Astrocyte of the cerebellum (primary cell): ENCODE results near the gene SH3BGRL3.

Source experiments
- DNase-seq: peaks from one replicate; pipeline ENCODE4 v3.0.0-alpha.2; 2011; ENCODE audit warnings: low read depth
- H3K4me3 ChIP-seq: 2 replicates; pipeline ENCODE4 v1.5.1; 2011; ENCODE audit warnings: mild to moderate bottlenecking, low read depth, low read length, moderate library complexity
- in situ Hi-C: cut with HindIII; loops from 2 replicates; pipeline ENCODE4 v1.10.0; 2017; ENCODE audit warnings: low sequenced_read_pairs
- TF ChIP-seq, protein P1 (sequence below): IDR thresholded peaks from 2 replicates; pipeline ENCODE4 v1.5.1; 2012; ENCODE audit warnings: low read length, low read depth, moderate library complexity, mild to moderate bottlenecking; ENCODE audit errors: missing control alignments

SH3BGRL3 gene

DNA sequence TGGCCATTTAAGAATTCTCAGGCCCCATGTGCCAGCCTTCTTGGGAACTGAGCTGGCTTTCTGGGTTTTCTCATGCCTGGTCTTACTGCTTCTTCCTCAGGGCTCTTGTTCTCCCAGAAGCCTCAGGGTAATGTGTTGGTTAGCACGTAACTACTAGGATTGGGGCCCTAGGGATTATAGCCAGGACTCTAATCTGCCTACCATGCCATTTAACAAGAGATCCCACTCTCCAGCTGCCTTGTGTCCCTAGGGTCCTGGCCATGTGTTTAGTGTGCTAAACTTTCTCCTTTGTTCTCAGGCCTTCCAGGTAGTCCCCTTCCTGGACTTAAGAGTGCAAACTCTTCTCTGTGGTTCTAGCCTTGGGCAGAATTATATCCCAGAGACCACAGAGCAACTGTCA, 2.2 kb upstream of the SH3BGRL3 start:
- H3K4me3 ChIP-seq = no peak overlapping the region
- TF ChIP-seq, protein P1, sequence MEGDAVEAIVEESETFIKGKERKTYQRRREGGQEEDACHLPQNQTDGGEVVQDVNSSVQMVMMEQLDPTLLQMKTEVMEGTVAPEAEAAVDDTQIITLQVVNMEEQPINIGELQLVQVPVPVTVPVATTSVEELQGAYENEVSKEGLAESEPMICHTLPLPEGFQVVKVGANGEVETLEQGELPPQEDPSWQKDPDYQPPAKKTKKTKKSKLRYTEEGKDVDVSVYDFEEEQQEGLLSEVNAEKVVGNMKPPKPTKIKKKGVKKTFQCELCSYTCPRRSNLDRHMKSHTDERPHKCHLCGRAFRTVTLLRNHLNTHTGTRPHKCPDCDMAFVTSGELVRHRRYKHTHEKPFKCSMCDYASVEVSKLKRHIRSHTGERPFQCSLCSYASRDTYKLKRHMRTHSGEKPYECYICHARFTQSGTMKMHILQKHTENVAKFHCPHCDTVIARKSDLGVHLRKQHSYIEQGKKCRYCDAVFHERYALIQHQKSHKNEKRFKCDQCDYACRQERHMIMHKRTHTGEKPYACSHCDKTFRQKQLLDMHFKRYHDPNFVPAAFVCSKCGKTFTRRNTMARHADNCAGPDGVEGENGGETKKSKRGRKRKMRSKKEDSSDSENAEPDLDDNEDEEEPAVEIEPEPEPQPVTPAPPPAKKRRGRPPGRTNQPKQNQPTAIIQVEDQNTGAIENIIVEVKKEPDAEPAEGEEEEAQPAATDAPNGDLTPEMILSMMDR = no peak
- in situ Hi-C loops = no loop called here
- DNase-seq = no peak

GRCh38 chr1:26278303-26278702, 1.6 kb upstream of the SH3BGRL3 start:
- no peak overlapping the region for H3K4me3 ChIP-seq
- TF ChIP-seq, protein P1 = no peak
- in situ Hi-C loops = no loop called here
- no peak for DNase-seq

DNA sequence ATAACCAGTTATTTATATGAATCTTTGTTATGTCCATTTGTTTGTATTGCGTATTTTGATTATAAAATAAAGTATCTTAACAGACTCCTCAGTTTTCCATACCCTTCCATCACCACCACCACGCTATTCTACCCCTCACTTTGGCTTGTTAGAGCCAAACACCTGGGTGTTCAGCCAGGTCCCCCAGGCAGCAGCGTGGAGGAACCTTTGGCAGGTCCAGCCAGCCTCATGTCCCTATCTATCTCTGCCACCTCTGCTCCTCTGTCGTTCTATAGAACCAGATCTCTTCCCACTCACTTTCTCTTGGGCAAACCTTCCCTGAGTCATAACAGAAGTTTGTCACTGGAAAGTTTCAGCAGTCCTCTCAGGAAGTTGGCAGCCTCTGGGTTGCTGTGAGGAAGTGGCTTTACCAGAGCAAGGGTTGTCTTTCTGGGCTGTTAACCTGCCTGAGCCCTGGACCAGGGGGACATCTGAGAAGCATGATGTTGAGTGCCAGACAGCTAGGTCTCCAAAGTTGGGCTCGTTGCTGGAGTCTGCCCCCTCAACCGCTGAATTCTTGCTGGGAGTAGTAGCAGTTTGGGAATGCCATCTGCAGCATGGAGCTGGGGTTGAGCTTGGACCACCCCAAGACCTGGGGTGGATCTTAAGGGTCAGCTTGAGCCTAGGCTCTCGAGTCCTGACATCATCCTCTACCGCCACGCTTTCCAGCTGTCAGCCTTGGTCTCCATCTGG, 996 bp upstream of the SH3BGRL3 start:
- H3K4me3 ChIP-seq = peak overlapping the region; percentile 81
- DNase-seq = no peak

GRCh38 chr1:26280333-26281042, 602 bp downstream of the SH3BGRL3 start:
- in situ Hi-C loops = no loop called here
- TF ChIP-seq, protein P1 = no peak
- DNase-seq = no peak
- peak overlapping the region; percentile 81 for H3K4me3 ChIP-seq

More for the DNA sequence above, 996 bp upstream of the SH3BGRL3 start:
- in situ Hi-C loops = no loop called here
- TF ChIP-seq, protein P1 = no peak

- peak overlapping the region; percentile 81 for H3K4me3 ChIP-seq
- in situ Hi-C loops = no loop called here
- TF ChIP-seq, protein P1 = no peak
- DNase-seq = no peak
These were observed 1.4 kb downstream of the SH3BGRL3 start for GRCh38 chr1:26281091-26281958.

GRCh38 chr1:26281971-26282370, 2.1 kb downstream of the SH3BGRL3 start:
- DNase-seq = no peak
- in situ Hi-C loops = no loop called here
- TF ChIP-seq, protein P1 = no peak
- peak overlapping the region; percentile 81 for H3K4me3 ChIP-seq
